GM12878 (cell line): ENCODE data around the gene FAM25A. TPM values are rescaled to one million over a fixed set of nuclear protein-coding genes. Genes with fewer than 3 reads are reported as not detected.
"Not testable (repeated sequence)": the region's sequence is repeated elsewhere in the genome, so short reads cannot be mapped to it uniquely, and the experiment has no call there.

Experiments
- ATAC-seq: fragments of 200-7000 bp; cut with Tn5 transposase; 3 replicates; pipeline ENCODE4 v1.9.1; 2020; ENCODE audit warnings: mild to moderate bottlenecking, moderate library complexity
- BruUV-seq: library from RNA; stranded (reverse); fragments of 400-500 nt; replicated peaks from 2 replicates; lab custom pipeline; 2021; lab: Mats Ljungman, UMichigan
- CTCF ChIA-PET: fragments of 300-600 bp; sonication (Branson Sonifier 250); formaldehyde crosslinking; extraction: SDS; loops from one replicate; lab custom pipeline; 2021; ENCODE audit warnings: inconsistent platforms; lab: Yijun Ruan, JAX
- POLR2A ChIA-PET: fragments of 350-600 bp; formaldehyde crosslinking; extraction: SDS; loops from one replicate; lab custom pipeline; 2021; ENCODE audit warnings: inconsistent platforms; lab: Charles Lee
- RAD21 ChIA-PET: fragments of 300-600 bp; sonication (Branson Sonifier 250); formaldehyde crosslinking; loops from one replicate; lab custom pipeline; 2023; ENCODE audit warnings: antibody characterized with exemption; ENCODE audit not compliant: unreplicated experiment; lab: Charles Lee
- SMC1A ChIA-PET: fragments of 300-600 bp; sonication (Branson Sonifier 250); formaldehyde crosslinking; loops from one replicate; lab custom pipeline; 2023; ENCODE audit not compliant: unreplicated experiment, uncharacterized antibody; lab: Charles Lee
- DNase-seq: peaks from one replicate; pipeline ENCODE4 v3.0.0-alpha.2; 2011; ENCODE audit warnings: low read depth, low spot score
- FAIRE-seq: peaks from 3 replicates; lab custom pipeline; 2011; peaks lifted over from hg19 to GRCh38; lab: Jason Lieb, UNC
- H2AFZ ChIP-seq: 2 replicates; pipeline ENCODE4 v1.6.0; 2011; ENCODE audit warnings: low read depth, low read length, control low read depth; ENCODE audit not compliant: control insufficient read depth
- H3K27ac ChIP-seq: 2 replicates; pipeline ENCODE4 v1.5.1; 2011; ENCODE audit warnings: control low read depth; ENCODE audit not compliant: control insufficient read depth, insufficient read depth
- H3K27me3 ChIP-seq, 2 experiments: replicated peaks in 1 of 2; 2 replicates each; pipeline versions ENCODE4 v1.6.0 to v1.6.1; 2011; ENCODE audit warnings: low read length in 1 of 2; ENCODE audit not compliant: control insufficient read depth in 2 of 2, insufficient read depth in 2 of 2
- H3K36me3 ChIP-seq, 2 experiments: 2 replicates each; pipeline ENCODE4 v1.5.1; 2011; ENCODE audit warnings: low read length in 1 of 2; ENCODE audit not compliant: control insufficient read depth in 2 of 2, insufficient read depth in 2 of 2
- H3K4me1 ChIP-seq: 2 replicates; pipeline ENCODE4 v1.6.1; 2011; ENCODE audit warnings: mild to moderate bottlenecking, low read length, moderate library complexity, mixed read lengths; ENCODE audit not compliant: control insufficient read depth, insufficient read depth
- H3K4me2 ChIP-seq: 2 replicates; pipeline ENCODE4 v1.6.0; 2011; ENCODE audit warnings: control low read depth; ENCODE audit not compliant: control insufficient read depth, insufficient read depth
- H3K4me3 ChIP-seq: fragments of 200-600 bp; sonication (generic); 2 replicates; pipeline ENCODE4 v1.5.1; 2016
- H3K79me2 ChIP-seq: 2 replicates; pipeline ENCODE4 v1.6.0; 2011; ENCODE audit warnings: low read length; ENCODE audit not compliant: control insufficient read depth, insufficient read depth
- H3K9ac ChIP-seq: 2 replicates; pipeline ENCODE4 v1.8.0; 2011; ENCODE audit warnings: low read length, control low read depth, mixed read lengths; ENCODE audit not compliant: control insufficient read depth, insufficient read depth
- H3K9me3 ChIP-seq: replicated peaks from 3 replicates; pipeline ENCODE4 v1.5.1; 2011; ENCODE audit warnings: mild to moderate bottlenecking, low read length; ENCODE audit not compliant: control insufficient read depth, insufficient read depth
- H4K20me1 ChIP-seq: 2 replicates; pipeline ENCODE4 v1.6.0; 2011; ENCODE audit not compliant: control insufficient read depth, insufficient read depth
- ATF7 ChIP-seq: fragments of 450-650 bp; IDR thresholded peaks from 2 replicates; pipeline ENCODE4 v1.6.1; 2016; ENCODE audit warnings: low read depth, mild to moderate bottlenecking
- HCFC1 ChIP-seq: fragments of 150-350 bp; IDR thresholded peaks from 2 replicates; pipeline ENCODE4 v1.6.1; 2014; ENCODE audit warnings: low read length
- IRF5 ChIP-seq: fragments of 450-650 bp; IDR thresholded peaks from 2 replicates; pipeline ENCODE4 v1.6.1; 2017; ENCODE audit warnings: borderline replicate concordance
- SPI1 ChIP-seq: IDR thresholded peaks from 2 replicates; pipeline ENCODE4 v1.6.1; 2011; ENCODE audit warnings: low read depth, mild to moderate bottlenecking, low read length, moderate library complexity, borderline replicate concordance; ENCODE audit not compliant: insufficient read depth
- WGBS: methylation state at CpG from one replicate; pipeline ENCODE4 v1.1.6; 2016; ENCODE audit warnings: low lambda C conversion rate; ENCODE audit not compliant: insufficient replicate concordance, insufficient coverage; ENCODE audit errors: missing lambda C conversion rate; 5-methylcytosine and 5-hydroxymethylcytosine counted together
- in situ Hi-C: fragments of 300-500 bp; cut with MboI; formaldehyde crosslinking; loops from 9 replicates; pipeline ENCODE4 v1.14.3; 2018; ENCODE audit warnings: mixed read lengths
- intact Hi-C: fragments of 100-400 bp; cut with micrococcal nuclease; formaldehyde crosslinking; loops from one replicate; pipeline ENCODE4 v1.14.2; 2022; ENCODE audit not compliant: unreplicated experiment
- polyA plus RNA-seq, 11 experiments: library from polyadenylated mRNA; depleted of rRNA in 4 of 11; unstranded in 6 of 11; stranded (reverse) in 5 of 11; fragments of >200 nt; fragmentation: Nextera tagmentation in 4 of 11; fragmentation: Illumina TruSeq in 1 of 11; extraction: Ambion mirVana in 4 of 11; extraction: Trizol in 1 of 11; gene quantifications; 1 replicate in 1 of 11; 2 replicates in 10 of 11; pipeline versions ENCODE4 v1.2.1 to v1.2.3, GENCODE V29; 2011 to 2016; ENCODE audit warnings: inconsistent platforms in 2 of 11, missing spikeins in 2 of 11, low read depth in 1 of 11
- total RNA-seq, 4 experiments: library from RNA; depleted of rRNA in 3 of 4; stranded (reverse); fragments of >200 nt in 3 of 4; fragmentation: Illumina TruSeq in 1 of 4; extraction: Trizol in 1 of 4; gene quantifications; 2 replicates each; pipeline versions ENCODE4 v1.2.1 to v1.2.3, GENCODE V29; 2013 to 2021

FAM25A gene
- total and polyA plus RNA-seq, 10 of the 15 experiments (the other 5 are each of a cell fraction or from before 2014, with no cell fraction given) = not detected

GRCh38 chr10:87038786-87039185, 18.7 kb downstream of the FAM25A start (continued):
- TF ChIP-seq IRF5 (no peak), HCFC1 (no peak), ATF7 (no peak)

- H4K20me1 ChIP-seq, H3K4me3 ChIP-seq, DNase-seq, BruUV-seq, H3K79me2 ChIP-seq, CTCF ChIA-PET, ATAC-seq, intact Hi-C loops, H3K36me3 ChIP-seq, in situ Hi-C loops, RAD21 ChIA-PET, H3K4me2 ChIP-seq, POLR2A ChIA-PET, H2AFZ ChIP-seq, H3K4me1 ChIP-seq, H3K9me3 ChIP-seq, H3K27me3 ChIP-seq, FAIRE-seq, H3K9ac ChIP-seq, SMC1A ChIA-PET, H3K27ac ChIP-seq: not testable (repeated sequence)
- WGBS = over 99% methylated on average over 7 of the region's 7 CpGs
Observed at GRCh38 chr10:87043579-87043978, 23.5 kb downstream of the FAM25A start.

GRCh38 chr10:87045434-87045938, 25.4 kb downstream of the FAM25A start:
- in situ Hi-C loops = no loop called here
- ChIA-PET CTCF (interaction anchor here (1.0 kb wide), 1 partner anchor 12 kb away, joined by 3 read pairs; no protein-coding TSS in a partner anchor), POLR2A (no interaction called here), SMC1A (no interaction called here), RAD21 (no interaction called here)
- H3K4me3 ChIP-seq = no peak overlapping the region
- no TSS peak for BruUV-seq
- no peaks in the 10 kb centered on the region for H3K4me1 ChIP-seq
- no peak overlapping the region for H3K4me2 ChIP-seq
- DNase-seq (no peak), ATAC-seq (no peak), FAIRE-seq (no peak)
- H3K27ac ChIP-seq = no peak overlapping the region
- TF ChIP-seq SPI1 = no peak
- intact Hi-C loops = no loop called here
- no peaks in the 10 kb centered on the region for H3K9me3 ChIP-seq
- H3K36me3 ChIP-seq = peaks cover 0 to 9% of the 10 kb centered on the region in 2 experiments; a peak in 3 of 4 replicates
- H3K27me3 ChIP-seq = no peaks in the 10 kb centered on the region
- WGBS = over 99% methylated on average over 6 of the region's 6 CpGs
- H3K79me2 ChIP-seq = no peaks in the 10 kb centered on the region
- no peaks in the 10 kb centered on the region for H4K20me1 ChIP-seq
- no peak overlapping the region for H2AFZ ChIP-seq
- H3K9ac ChIP-seq = no peak overlapping the region
